GM23338 (cell line): Measurements from ENCODE around the gene RPL27A. TPM values are rescaled to one million over a fixed set of nuclear protein-coding genes. Genes with fewer than 3 reads are reported as not detected.

Source experiments
- ATAC-seq: fragments of 200-7000 bp; cut with Tn5 transposase; 3 replicates; pipeline ENCODE4 v1.9.1; 2020
- DNase-seq: peaks from one replicate; pipeline ENCODE4 v3.0.0-alpha.2; 2015; ENCODE audit warnings: low spot score
- H2AFZ ChIP-seq: fragments of 200-600 bp; sonication (generic); 2 replicates; pipeline ENCODE4 v1.8.0; 2016; ENCODE audit warnings: antibody characterized with exemption, mild to moderate bottlenecking, moderate library complexity
- H3F3A ChIP-seq: fragments of 200-600 bp; sonication (generic); replicated peaks from 2 replicates; pipeline ENCODE4 v1.8.0; 2017; ENCODE audit warnings: antibody characterized with exemption, mixed run types, low read depth
- H3K27ac ChIP-seq: fragments of 200-600 bp; sonication (generic); 2 replicates; pipeline ENCODE4 v1.6.1; 2016; ENCODE audit warnings: low read depth
- H3K27me3 ChIP-seq: fragments of 200-600 bp; sonication (generic); 2 replicates; pipeline ENCODE4 v1.8.0; 2016; ENCODE audit warnings: mild to moderate bottlenecking, mixed run types, moderate library complexity; ENCODE audit not compliant: insufficient read depth
- H3K36me3 ChIP-seq: fragments of 200-600 bp; sonication (generic); 2 replicates; pipeline ENCODE4 v1.8.0; 2016; ENCODE audit warnings: mild to moderate bottlenecking; ENCODE audit not compliant: insufficient read depth
- H3K4me1 ChIP-seq: fragments of 200-600 bp; sonication (generic); 2 replicates; pipeline ENCODE4 v1.8.0; 2016; ENCODE audit warnings: mild to moderate bottlenecking, moderate library complexity; ENCODE audit not compliant: insufficient read depth
- H3K4me2 ChIP-seq: fragments of 200-600 bp; sonication (generic); 2 replicates; pipeline ENCODE4 v1.7.1; 2017; ENCODE audit warnings: mixed run types
- H3K4me3 ChIP-seq: fragments of 200-600 bp; sonication (generic); 2 replicates; pipeline ENCODE4 v1.6.1; 2016; ENCODE audit warnings: mixed run types
- H3K79me2 ChIP-seq: fragments of 200-600 bp; sonication (generic); replicated peaks from 2 replicates; pipeline ENCODE4 v1.8.0; 2017; ENCODE audit warnings: mild to moderate bottlenecking; ENCODE audit not compliant: insufficient read depth
- H3K9me2 ChIP-seq: fragments of 200-600 bp; sonication (generic); 2 replicates; pipeline ENCODE4 v1.8.0; 2017; ENCODE audit not compliant: insufficient read depth
- H4K20me1 ChIP-seq: fragments of 200-600 bp; sonication (generic); replicated peaks from 2 replicates; pipeline ENCODE4 v1.8.0; 2017; ENCODE audit warnings: mild to moderate bottlenecking; ENCODE audit not compliant: insufficient read depth
- H3K27ac Mint-ChIP-seq: 2 replicates; pipeline ENCODE4 v1.8.0; 2020; ENCODE audit warnings: inconsistent platforms, mild to moderate bottlenecking, moderate library complexity, mixed read lengths
- H3K27me3 Mint-ChIP-seq: 3 replicates; pipeline ENCODE4 v1.8.0; 2022; ENCODE audit warnings: low read depth, mild to moderate bottlenecking, moderate library complexity, mixed read lengths, inconsistent platforms; ENCODE audit not compliant: insufficient read depth, poor library complexity
- H3K36me3 Mint-ChIP-seq: 3 replicates; pipeline ENCODE4 v1.8.0; 2021; ENCODE audit warnings: low read depth, mild to moderate bottlenecking, inconsistent platforms, moderate library complexity, mixed read lengths
- H3K4me1 Mint-ChIP-seq: 3 replicates; pipeline ENCODE4 v1.8.0; 2020; ENCODE audit warnings: mild to moderate bottlenecking, inconsistent platforms, mixed read lengths
- H3K4me3 Mint-ChIP-seq: 3 replicates; pipeline ENCODE4 v1.8.0; 2021; ENCODE audit warnings: moderate library complexity, mild to moderate bottlenecking, inconsistent platforms, mixed read lengths
- H3K9me3 Mint-ChIP-seq: 3 replicates; pipeline ENCODE4 v1.8.0; 2020; ENCODE audit warnings: moderate library complexity, mild to moderate bottlenecking, inconsistent platforms, mixed read lengths
- CTCF ChIP-seq, 2 experiments: fragments of 200-600 bp in 1 of 2; sonication (generic) in 1 of 2; conservative IDR thresholded peaks; 2 replicates each; pipeline versions ENCODE4 v1.5.1 to v1.6.1; 2016 to 2017; ENCODE audit warnings: antibody characterized with exemption in 2 of 2, low read depth in 2 of 2, mild to moderate bottlenecking in 2 of 2, moderate library complexity in 1 of 2
- ETS1 ChIP-seq: IDR thresholded peaks from 2 replicates; pipeline ENCODE4 v1.6.1; 2016; ENCODE audit warnings: antibody characterized with exemption
- EZH2 ChIP-seq: fragments of 200-600 bp; sonication (generic); IDR thresholded peaks from one replicate; pipeline ENCODE4 v1.8.0; 2017; ENCODE audit warnings: antibody characterized with exemption, mild to moderate bottlenecking, low read depth; ENCODE audit not compliant: unreplicated experiment
- EZH2phosphoT487 ChIP-seq: fragments of 200-600 bp; sonication (generic); IDR thresholded peaks from one replicate; pipeline ENCODE4 v1.8.1; 2018; ENCODE audit warnings: antibody characterized with exemption; ENCODE audit not compliant: unreplicated experiment
- JUNB ChIP-seq: IDR thresholded peaks from one replicate; pipeline ENCODE4 v1.6.1; 2016; ENCODE audit warnings: antibody characterized with exemption; ENCODE audit not compliant: unreplicated experiment
- NANOG ChIP-seq: IDR thresholded peaks from 2 replicates; pipeline ENCODE4 v1.6.1; 2016; ENCODE audit warnings: antibody characterized with exemption, borderline replicate concordance
- POLR2AphosphoS5 ChIP-seq: IDR thresholded peaks from 2 replicates; pipeline ENCODE4 v1.6.1; 2016; ENCODE audit warnings: antibody characterized with exemption, low read depth
- REST ChIP-seq: IDR thresholded peaks from one replicate; pipeline ENCODE4 v1.6.1; 2018; ENCODE audit warnings: antibody characterized with exemption; ENCODE audit not compliant: unreplicated experiment
- STAT1 ChIP-seq: IDR thresholded peaks from one replicate; pipeline ENCODE4 v1.6.1; 2016; ENCODE audit warnings: antibody characterized with exemption; ENCODE audit not compliant: unreplicated experiment
- ZNF114 ChIP-seq: fragments of 250-450 bp; sonication (Bioruptor Pico); IDR thresholded peaks from 2 replicates; pipeline ENCODE4 v1.5.0; 2020; ENCODE audit warnings: mild to moderate bottlenecking, moderate library complexity
- ZNF331 ChIP-seq: fragments of 250-450 bp; sonication (Bioruptor Pico); IDR thresholded peaks from 2 replicates; pipeline ENCODE4 v1.5.0; 2020; ENCODE audit warnings: low read depth, mild to moderate bottlenecking, moderate library complexity
- ZNF462 ChIP-seq: fragments of 250-450 bp; sonication (Bioruptor Pico); IDR thresholded peaks from 2 replicates; pipeline ENCODE4 v1.5.0; 2020; ENCODE audit warnings: mild to moderate bottlenecking, moderate library complexity
- polyA plus RNA-seq: library from polyadenylated mRNA; unstranded; fragments of >200 nt; fragmentation: Nextera tagmentation; extraction: Ambion mirVana; gene quantifications from 2 replicates; pipeline ENCODE4 v1.2.1, GENCODE V29; 2016
- total RNA-seq: library from RNA; depleted of rRNA; stranded (reverse); fragments of >200 nt; shearing (Covaris generic); gene quantifications from 2 replicates; pipeline ENCODE4 v1.2.3, GENCODE V29; 2014

The RPL27A gene
- total and polyA plus RNA-seq, 2 experiments from 2014 or later: 1,283 to 3,167 TPM

GRCh38 chr11:8729067-8729466, 46.5 kb downstream of the RPL27A start:
- Mint-ChIP-seq H3K27me3 (peaks cover 7% of the 10 kb centered on the region), H3K9me3 (no peaks in the 10 kb centered on the region), H3K27ac (no peak overlapping the region), H3K4me3 (no peak overlapping the region), H3K4me1 (peaks cover 7% of the 10 kb centered on the region), H3K36me3 (no peaks in the 10 kb centered on the region; the same call in 2 of the 3 replicates)
- no peak overlapping the region for H3K4me3 ChIP-seq
- no peak for TF ChIP-seq CTCF (conservative IDR thresholded peaks at IDR 0.05; ENCODE audit: low read depth in 2 of 2)
- no peak for TF ChIP-seq STAT1
- TF ChIP-seq ETS1: no peak
- TF ChIP-seq REST: no peak
- TF ChIP-seq EZH2: no peak
- no peak for TF ChIP-seq JUNB
- no peak for TF ChIP-seq POLR2AphosphoS5
- no peak for TF ChIP-seq ZNF331 (CRISPR knock-in tag)
- TF ChIP-seq ZNF462 (CRISPR knock-in tag): no peak
- no peak for TF ChIP-seq ZNF114
- TF ChIP-seq NANOG: no peak
- TF ChIP-seq EZH2phosphoT487: no peak
- no peak overlapping the region for H3K27ac ChIP-seq
- no peak overlapping the region for H3K4me2 ChIP-seq
- no peaks in the 10 kb centered on the region for H3K4me1 ChIP-seq
- ATAC-seq (no peak), DNase-seq (no peak)
- H3K36me3 ChIP-seq: no peaks in the 10 kb centered on the region
- no peaks in the 10 kb centered on the region for H3K9me2 ChIP-seq
- no peaks in the 10 kb centered on the region for H4K20me1 ChIP-seq
- H2AFZ ChIP-seq: no peak overlapping the region
- no peaks in the 10 kb centered on the region for H3K79me2 ChIP-seq
- H3K27me3 ChIP-seq: no peaks in the 10 kb centered on the region
- no peaks in the 10 kb centered on the region for H3F3A ChIP-seq
